HUES64 (cell line): ENCODE measurements around the gene TLNRD1.
A peak's percentile ranks its signal among the peaks of the same experiment; 100 is the strongest.

Experiments used
- H3K27ac ChIP-seq: 2 replicates; pipeline ENCODE4 v1.7.0; 2013; ENCODE audit warnings: low read depth, low read length, inconsistent platforms
- H3K27me3 ChIP-seq: 2 replicates; pipeline ENCODE4 v1.6.1; 2013; ENCODE audit warnings: mild to moderate bottlenecking, low read length; ENCODE audit not compliant: insufficient read depth
- H3K36me3 ChIP-seq: 2 replicates; pipeline ENCODE4 v1.6.1; 2013; ENCODE audit warnings: mild to moderate bottlenecking, low read length; ENCODE audit not compliant: insufficient read depth
- H3K4me1 ChIP-seq: 2 replicates; pipeline ENCODE4 v1.6.1; 2013; ENCODE audit warnings: mild to moderate bottlenecking, low read length, moderate library complexity; ENCODE audit not compliant: insufficient read depth
- H3K4me3 ChIP-seq: 2 replicates; pipeline ENCODE4 v1.5.1; 2013; ENCODE audit warnings: mild to moderate bottlenecking, low read length, moderate library complexity
- H3K9ac ChIP-seq: 2 replicates; pipeline ENCODE4 v1.6.1; 2013; ENCODE audit warnings: mild to moderate bottlenecking, low read depth, low read length
- H3K9me3 ChIP-seq: 2 replicates; pipeline ENCODE4 v1.6.1; 2013; ENCODE audit warnings: low read depth, low read length; ENCODE audit not compliant: insufficient read depth
- WGBS: fragments of 150-250, 120-280 bp; methylation state at CpG from one replicate; pipeline ENCODE4 v1.1.7; 2013; ENCODE audit warnings: missing lambda C conversion rate; 5-methylcytosine and 5-hydroxymethylcytosine counted together

Gene TLNRD1

DNA sequence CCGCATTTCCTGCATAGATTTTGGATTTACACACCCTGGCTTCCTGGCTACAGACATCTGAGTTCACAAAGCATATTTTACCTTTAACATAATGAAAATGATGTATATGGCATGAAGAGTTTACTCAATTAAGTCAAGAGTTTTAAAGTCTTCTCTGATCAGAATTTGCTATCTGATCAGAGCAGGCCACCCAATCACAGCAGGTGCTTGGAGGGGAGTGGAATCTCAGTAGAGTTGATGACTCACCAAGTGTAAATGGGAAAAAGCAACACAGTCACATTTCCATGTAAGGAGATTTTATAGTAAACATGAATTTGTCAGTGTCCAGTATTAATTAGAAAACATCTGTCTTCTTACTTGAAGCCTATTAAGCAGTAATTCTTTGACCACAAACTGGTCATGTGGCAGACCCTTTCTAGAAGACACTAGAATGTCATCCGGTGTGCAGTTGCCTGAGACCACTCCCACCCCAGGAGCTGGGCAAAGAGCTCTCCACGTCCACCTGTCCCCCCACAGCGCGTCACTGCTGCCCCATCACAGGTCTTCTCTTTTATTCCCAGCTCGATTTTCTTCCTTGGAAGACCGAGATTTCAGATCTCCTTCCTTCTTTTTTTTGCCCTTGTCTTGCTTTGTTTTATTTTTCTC is 21.9 kb upstream of the TLNRD1 start:
- WGBS = 86% methylated on average over 7 of the region's 7 CpGs
- H3K4me3 ChIP-seq = no peak overlapping the region
- 0 out of 2 replicates have a peak, but pooled peaks cover 13% of the 10 kb centered on the region for H3K4me1 ChIP-seq
- no peaks in the 10 kb centered on the region for H3K9me3 ChIP-seq
- H3K27me3 ChIP-seq = no peaks in the 10 kb centered on the region
- peak overlapping the region; percentile 16; the same call in 1 of the 2 replicates for H3K27ac ChIP-seq
- no peak overlapping the region for H3K9ac ChIP-seq
- peaks cover 49% of the 10 kb centered on the region for H3K36me3 ChIP-seq

DNA sequence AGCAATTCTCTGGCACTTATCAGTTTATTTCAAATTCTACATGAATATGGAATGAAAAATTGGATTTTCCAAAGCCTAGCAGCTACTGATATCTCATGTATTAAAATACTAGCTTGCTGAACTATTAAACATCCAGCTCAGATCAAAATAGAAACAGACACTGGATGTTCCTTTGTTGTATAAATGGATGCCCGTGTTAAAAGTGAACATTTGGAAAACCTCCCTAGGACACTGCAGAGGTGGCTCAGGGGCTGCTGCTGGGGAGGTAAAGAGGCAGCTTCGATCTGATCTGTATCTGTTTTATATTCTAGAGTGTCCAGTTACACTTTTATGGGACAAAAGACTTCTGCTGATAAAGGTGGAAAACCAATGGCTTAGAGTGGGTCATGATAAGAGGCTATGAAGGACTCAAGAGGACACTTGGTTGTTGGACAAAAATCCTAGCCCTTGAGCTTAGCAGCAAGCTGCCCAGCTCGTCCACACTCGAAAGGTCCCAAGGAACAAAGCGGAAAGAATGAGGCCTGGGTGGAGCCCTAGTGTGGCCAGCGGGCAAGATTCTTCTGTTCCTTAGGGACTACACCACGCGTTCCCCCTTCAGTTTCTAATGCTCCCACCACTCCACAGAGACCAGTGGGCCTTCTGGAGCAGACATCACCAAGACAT is 21.1 kb upstream of the TLNRD1 start:
- H3K4me3 ChIP-seq = no peak overlapping the region
- H3K27me3 ChIP-seq = no peaks in the 10 kb centered on the region
- no peak overlapping the region for H3K9ac ChIP-seq
- H3K27ac ChIP-seq = no peak overlapping the region
- no peaks in the 10 kb centered on the region for H3K9me3 ChIP-seq
- WGBS = 96% methylated on average over 8 of the region's 8 CpGs
- peaks cover 49% of the 10 kb centered on the region for H3K36me3 ChIP-seq
- 0 out of 2 replicates have a peak, but pooled peaks cover 13% of the 10 kb centered on the region for H3K4me1 ChIP-seq

GRCh38 chr15:80982205-80982604 is 18.5 kb upstream of the TLNRD1 start:
- WGBS = 85% methylated on average over 2 of the region's 2 CpGs
- Histone ChIP-seq H3K9me3 (no peaks in the 10 kb centered on the region), H3K27me3 (no peaks in the 10 kb centered on the region), H3K27ac (no peak overlapping the region), H3K4me1 (peaks cover 17% of the 10 kb centered on the region), H3K4me3 (no peak overlapping the region), H3K36me3 (peaks cover 41% of the 10 kb centered on the region), H3K9ac (no peak overlapping the region)

DNA sequence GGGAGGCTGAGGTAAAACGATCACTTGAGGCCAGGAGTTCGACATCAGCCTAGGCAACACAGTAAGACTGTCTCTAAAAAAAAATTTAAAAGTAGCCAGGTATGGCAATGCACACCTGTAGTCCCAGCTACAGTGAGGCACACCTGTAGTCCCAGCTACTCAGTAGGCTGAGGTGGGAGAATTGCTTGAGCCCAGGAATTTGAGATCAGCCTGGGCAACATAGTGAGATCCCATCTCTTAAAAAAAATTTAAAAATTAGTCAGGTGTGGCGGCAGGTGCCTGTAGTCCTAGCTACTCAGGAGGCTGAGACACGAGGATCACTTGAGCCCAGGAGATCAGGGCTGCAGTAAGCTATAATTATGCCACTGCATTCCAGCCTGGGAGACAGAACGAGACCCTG is 17.9 kb upstream of the TLNRD1 start:
- no peaks in the 10 kb centered on the region for H3K9me3 ChIP-seq
- H3K27ac ChIP-seq = no peak overlapping the region
- no peak overlapping the region for H3K4me3 ChIP-seq
- no peaks in the 10 kb centered on the region for H3K27me3 ChIP-seq
- H3K4me1 ChIP-seq = peaks cover 14% of the 10 kb centered on the region
- WGBS = 90% methylated on average over 5 of the region's 5 CpGs
- no peak overlapping the region for H3K9ac ChIP-seq
- peaks cover 40% of the 10 kb centered on the region for H3K36me3 ChIP-seq

DNA sequence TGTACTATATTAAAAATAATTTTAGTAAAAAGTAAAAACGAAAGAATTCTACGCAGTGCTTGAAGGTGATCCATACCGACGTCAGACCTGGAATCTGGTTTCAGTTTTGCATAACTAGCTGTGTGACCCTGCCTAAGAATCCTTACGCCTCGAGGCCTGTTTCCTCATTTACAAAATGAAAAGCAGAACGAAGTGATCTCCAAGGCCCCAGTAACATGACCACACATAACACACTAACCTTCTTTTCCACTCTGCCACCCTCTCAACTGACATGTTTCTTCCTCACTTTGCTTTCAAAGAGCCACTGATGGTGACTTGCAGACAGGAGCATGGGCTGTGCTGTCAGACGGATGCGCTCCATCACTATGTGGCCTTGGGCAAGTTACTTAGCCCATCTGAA is 15.9 kb upstream of the TLNRD1 start:
- Histone ChIP-seq H3K36me3 (peaks cover 20% of the 10 kb centered on the region), H3K27ac (0 out of 2 replicates have a peak overlapping the region, but pooled peaks have one; percentile 12)

GRCh38 chr15:80985981-80986380 is 14.7 kb upstream of the TLNRD1 start:
- Histone ChIP-seq H3K4me3 (no peak overlapping the region), H3K27ac (no peak overlapping the region), H3K27me3 (no peaks in the 10 kb centered on the region), H3K4me1 (peaks cover 18% of the 10 kb centered on the region), H3K36me3 (peaks cover 12% of the 10 kb centered on the region), H3K9ac (no peak overlapping the region), H3K9me3 (no peaks in the 10 kb centered on the region)
- WGBS = 96% methylated on average over 5 of the region's 5 CpGs

More for the DNA sequence above, 15.9 kb upstream of the TLNRD1 start:
- H3K4me1 ChIP-seq = peaks cover 14% of the 10 kb centered on the region
- no peaks in the 10 kb centered on the region for H3K27me3 ChIP-seq
- H3K4me3 ChIP-seq = no peak overlapping the region
- H3K9me3 ChIP-seq = no peaks in the 10 kb centered on the region
- 82% methylated on average over 9 of the region's 9 CpGs for WGBS
- no peak overlapping the region for H3K9ac ChIP-seq

DNA sequence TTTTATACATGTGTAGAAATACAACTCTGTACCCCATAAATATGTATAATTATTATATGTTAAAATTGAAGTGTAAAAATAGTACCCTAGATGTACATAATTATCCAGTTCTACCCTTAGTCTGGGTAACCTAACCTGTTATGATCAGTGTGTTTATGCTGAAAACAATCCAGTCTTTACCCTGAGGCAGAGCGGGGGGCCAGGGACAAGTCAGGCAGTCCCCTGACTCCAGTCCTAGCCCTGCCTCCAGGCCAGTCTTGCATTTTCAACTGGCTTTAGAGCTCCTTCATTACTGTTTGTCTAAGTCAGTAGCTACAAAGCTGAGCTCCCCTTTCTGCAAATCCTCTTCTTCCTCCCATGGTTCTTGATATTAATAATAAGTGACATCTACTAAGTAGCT is 14.2 kb upstream of the TLNRD1 start:
- peaks cover 18% of the 10 kb centered on the region for H3K4me1 ChIP-seq
- H3K9ac ChIP-seq = no peak overlapping the region
- 86% methylated on average over 1 of the region's 1 CpG for WGBS
- no peaks in the 10 kb centered on the region for H3K27me3 ChIP-seq
- no peak overlapping the region for H3K4me3 ChIP-seq
- H3K27ac ChIP-seq = no peak overlapping the region
- peaks cover 12% of the 10 kb centered on the region for H3K36me3 ChIP-seq
- H3K9me3 ChIP-seq = no peaks in the 10 kb centered on the region

GRCh38 chr15:80988148-80988796 is 12.5 kb upstream of the TLNRD1 start:
- H3K4me3 ChIP-seq = peak overlapping the region; percentile 89
- H3K4me1 ChIP-seq = peaks cover 18% of the 10 kb centered on the region
- H3K27ac ChIP-seq = no peak overlapping the region
- no peaks in the 10 kb centered on the region for H3K9me3 ChIP-seq
- WGBS = 54% methylated on average over 8 of the region's 8 CpGs
- peak overlapping the region; percentile 88; the same call in 1 of the 2 replicates for H3K9ac ChIP-seq
- H3K36me3 ChIP-seq = no peaks in the 10 kb centered on the region; the same call in none of the 2 replicates
- H3K27me3 ChIP-seq = no peaks in the 10 kb centered on the region

DNA sequence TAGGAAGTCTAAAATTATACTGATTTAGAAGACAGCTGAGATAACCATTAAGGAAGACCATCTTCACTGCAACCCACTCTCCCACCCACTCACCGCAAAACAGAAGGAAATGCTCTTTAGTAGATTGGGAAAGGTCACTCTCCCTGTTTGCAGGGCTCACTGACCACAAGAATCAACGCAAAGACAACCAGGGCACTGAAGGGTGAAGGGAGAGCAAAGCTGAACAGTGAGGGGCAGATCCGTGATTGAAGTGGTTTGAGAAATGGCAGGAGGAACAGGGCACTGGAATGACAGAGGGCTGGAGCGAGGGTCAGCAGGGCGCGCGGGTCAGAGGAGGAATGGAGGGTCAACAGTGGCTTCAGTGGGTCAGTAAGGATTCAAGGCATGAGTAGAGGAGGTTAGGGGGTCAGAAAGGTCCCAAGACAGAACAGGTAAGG is 11.6 kb upstream of the TLNRD1 start:
- H3K36me3 ChIP-seq = no peaks in the 10 kb centered on the region; the same call in none of the 2 replicates
- peaks cover 18% of the 10 kb centered on the region for H3K4me1 ChIP-seq
- WGBS = under 1% methylated on average over 6 of the region's 7 CpGs

GRCh38 chr15:80989518-80990478 is 10.9 kb upstream of the TLNRD1 start, which contains the start of gene MESD:
TSS of gene MESD (minus strand) at chr15:80989819. CDS start at chr15:80989791, 28 bp downstream.
- H3K27ac ChIP-seq = peak within 1 kb of the TSS; percentile 82
- 2% methylated on average over 63 of the region's 63 CpGs for WGBS

More for the DNA sequence above, 11.6 kb upstream of the TLNRD1 start:
- Histone ChIP-seq H3K27me3 (no peaks in the 10 kb centered on the region), H3K4me3 (peak overlapping the region; percentile 89), H3K9me3 (no peaks in the 10 kb centered on the region), H3K9ac (peak overlapping the region; percentile 88), H3K27ac (peak overlapping the region; percentile 54; the same call in 1 of the 2 replicates)

More at GRCh38 chr15:80989518-80990478, 10.9 kb upstream of the TLNRD1 start, which contains the start of gene MESD:
- Histone ChIP-seq H3K4me3 (peak within 1 kb of the TSS; percentile 89), H3K9me3 (no peaks in the 10 kb centered on the region), H3K27me3 (no peaks in the 10 kb centered on the region), H3K9ac (peak within 1 kb of the TSS; percentile 88), H3K4me1 (peaks cover 18% of the 10 kb centered on the region), H3K36me3 (no peaks in the 10 kb centered on the region; the same call in none of the 2 replicates)
